Raji (cell line): Measurements from ENCODE around the gene DUS2.

ENCODE experiments used
- POLR2A ChIP-seq: IDR thresholded peaks from 2 replicates; pipeline ENCODE4 v1.6.1; 2011; ENCODE audit warnings: low read depth, low read length, control low read depth; ENCODE audit not compliant: insufficient read depth

Gene DUS2

DNA sequence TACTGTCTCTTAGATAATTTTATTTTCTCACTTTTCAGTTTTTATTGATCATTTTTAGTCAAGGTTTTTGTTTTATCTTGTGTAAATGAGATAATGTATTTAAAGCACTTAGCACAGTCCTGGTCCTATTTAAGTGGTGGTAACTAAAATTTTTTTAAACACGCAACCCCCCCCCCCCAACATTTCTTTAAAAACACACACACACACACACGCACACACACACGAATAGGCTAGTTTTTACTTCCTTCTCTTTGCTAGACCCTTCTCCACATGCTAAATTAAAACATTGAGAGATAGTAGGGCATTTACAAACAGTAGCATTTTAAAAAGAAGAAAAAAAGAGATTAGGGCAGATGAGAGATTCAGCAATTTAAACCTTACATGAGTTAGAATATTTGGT, 67.0 kb downstream of the DUS2 start:
- TF ChIP-seq POLR2A, result no peak

DNA sequence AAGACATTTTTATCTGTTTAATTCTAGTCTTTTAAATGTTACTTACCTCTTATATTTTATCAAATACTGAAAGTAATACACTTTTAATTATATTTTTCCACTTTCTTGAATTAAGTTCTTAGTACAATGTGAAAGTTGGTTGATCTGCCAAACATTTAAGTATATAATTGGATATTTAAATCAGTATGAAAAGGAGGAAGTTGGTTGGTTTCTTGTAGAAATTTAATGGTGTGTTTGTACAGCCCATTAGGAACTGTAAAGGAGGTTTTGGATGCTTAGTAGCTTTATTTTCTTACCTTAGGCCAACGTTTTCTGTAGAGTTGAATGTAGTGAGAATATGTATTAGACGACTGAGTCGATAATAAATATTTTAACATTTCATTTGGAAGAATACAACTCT, 67.4 kb downstream of the DUS2 start:
- TF ChIP-seq POLR2A, result no peak

GRCh38 chr16:68091380-68092261, 68.5 kb downstream of the DUS2 start:
- no peak for TF ChIP-seq POLR2A

GRCh38 chr16:68093816-68094613, 70.9 kb downstream of the DUS2 start:
- TF ChIP-seq POLR2A, result no peak

- no peak for TF ChIP-seq POLR2A
Observed at GRCh38 chr16:68094614-68094934, 71.5 kb downstream of the DUS2 start.

- TF ChIP-seq POLR2A, result no peak
Observed at GRCh38 chr16:68096491-68096890, 73.4 kb downstream of the DUS2 start.

GRCh38 chr16:68097088-68097487, 74.0 kb downstream of the DUS2 start:
- no peak for TF ChIP-seq POLR2A

GRCh38 chr16:68097895-68098294, 74.8 kb downstream of the DUS2 start:
- TF ChIP-seq POLR2A, result no peak

- TF ChIP-seq POLR2A, result no peak
Observed at GRCh38 chr16:68100488-68100887, 77.4 kb downstream of the DUS2 start.

- TF ChIP-seq POLR2A, result no peak
Observed at GRCh38 chr16:68105611-68106010, 82.5 kb downstream of the DUS2 start.

DNA sequence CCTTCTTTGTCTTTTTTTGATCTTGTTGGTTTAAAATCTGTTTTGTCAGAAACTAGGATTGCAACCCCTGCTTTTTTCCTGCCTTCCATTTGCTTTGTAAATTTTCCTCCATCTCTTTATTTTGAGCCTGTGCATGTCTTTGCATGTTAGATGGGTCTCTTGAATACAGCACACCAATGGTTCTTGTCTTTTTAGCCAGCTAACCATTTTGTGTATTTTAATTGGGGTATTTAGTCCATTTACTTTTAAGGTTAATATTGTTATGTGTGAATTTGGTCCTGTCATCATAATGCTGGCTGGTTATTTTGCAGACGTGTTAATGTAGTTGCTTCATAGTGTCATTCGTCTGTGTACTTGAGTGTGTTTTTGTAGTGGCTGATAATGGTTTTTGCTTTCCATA, 88.3 kb downstream of the DUS2 start:
- TF ChIP-seq POLR2A, result no peak

DNA sequence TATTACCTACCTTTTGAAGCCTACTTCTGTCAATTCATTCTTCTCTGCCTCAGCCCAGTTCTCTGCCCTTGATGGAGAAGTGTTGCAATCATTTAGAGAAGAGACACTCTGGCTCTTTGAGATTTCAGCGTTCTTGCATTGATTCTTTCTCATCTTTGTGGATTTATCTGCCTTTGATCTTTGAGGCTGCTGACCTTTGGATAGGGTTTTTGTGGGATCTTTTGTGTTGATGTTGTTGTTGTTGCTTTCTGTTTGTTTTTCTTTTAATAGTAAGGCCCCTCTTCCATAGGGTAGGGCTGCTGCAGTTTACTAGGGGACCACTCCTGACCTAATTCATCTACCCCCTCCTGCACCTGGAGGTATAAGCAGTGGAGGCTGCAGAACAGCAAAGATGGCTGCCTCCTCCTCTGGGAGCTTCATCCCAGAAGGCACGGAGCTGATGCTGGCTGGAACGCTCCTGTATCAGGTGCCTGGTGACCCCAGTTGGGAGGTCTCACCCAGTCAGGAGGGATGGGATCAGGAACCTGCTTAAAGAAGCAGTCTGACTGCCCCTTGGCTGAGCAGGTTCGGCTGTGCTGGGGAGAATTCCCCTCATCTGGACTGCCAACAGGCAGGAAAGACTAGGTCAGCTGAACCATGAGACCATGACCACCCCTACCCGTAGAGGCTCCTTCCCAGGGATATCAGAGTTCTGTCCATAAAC, 90.1 kb downstream of the DUS2 start:
- no peak for TF ChIP-seq POLR2A

DNA sequence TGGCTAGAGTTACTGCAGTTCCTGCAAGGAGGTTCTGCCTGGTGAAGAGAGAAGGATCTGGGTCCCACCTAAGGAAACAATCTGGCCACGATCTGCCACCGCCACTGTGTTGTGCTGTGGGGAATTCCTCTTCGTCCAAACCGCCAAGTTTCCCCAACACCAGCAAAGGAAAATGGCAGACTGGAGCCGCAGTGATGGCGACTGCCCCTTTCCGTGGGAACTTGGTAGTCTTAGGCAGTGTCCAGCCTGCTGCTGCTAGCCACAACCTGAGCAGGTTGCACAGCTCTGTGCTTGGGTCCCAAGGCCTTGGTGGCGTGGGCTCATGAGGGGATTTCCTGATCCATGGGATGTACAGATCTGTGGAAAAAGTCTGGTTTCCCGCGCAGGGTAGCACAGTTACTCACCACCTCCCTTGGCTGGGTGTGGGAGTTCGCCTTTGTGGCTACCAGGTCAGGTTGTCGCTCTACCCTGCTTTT, 90.7 kb downstream of the DUS2 start:
- TF ChIP-seq POLR2A, result no peak

DNA sequence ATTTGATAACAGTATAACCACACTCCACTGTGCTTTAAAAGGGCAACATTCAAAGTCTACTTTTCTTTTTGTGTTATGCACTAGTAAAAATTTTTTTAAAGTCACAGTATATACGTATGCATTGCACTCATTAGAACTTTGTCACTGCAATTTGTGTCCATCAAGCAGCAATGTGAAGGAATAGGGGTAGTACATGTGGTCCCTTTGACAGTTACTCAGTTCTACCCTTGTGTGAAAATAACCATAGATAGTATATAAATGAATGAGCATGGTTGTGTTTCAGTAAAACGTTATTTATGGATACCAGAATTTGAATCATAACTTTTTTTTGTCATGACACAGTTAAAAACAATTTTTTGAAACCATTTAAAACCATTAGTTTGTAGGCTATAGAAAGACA, 92.8 kb downstream of the DUS2 start:
- TF ChIP-seq POLR2A, result no peak

DNA sequence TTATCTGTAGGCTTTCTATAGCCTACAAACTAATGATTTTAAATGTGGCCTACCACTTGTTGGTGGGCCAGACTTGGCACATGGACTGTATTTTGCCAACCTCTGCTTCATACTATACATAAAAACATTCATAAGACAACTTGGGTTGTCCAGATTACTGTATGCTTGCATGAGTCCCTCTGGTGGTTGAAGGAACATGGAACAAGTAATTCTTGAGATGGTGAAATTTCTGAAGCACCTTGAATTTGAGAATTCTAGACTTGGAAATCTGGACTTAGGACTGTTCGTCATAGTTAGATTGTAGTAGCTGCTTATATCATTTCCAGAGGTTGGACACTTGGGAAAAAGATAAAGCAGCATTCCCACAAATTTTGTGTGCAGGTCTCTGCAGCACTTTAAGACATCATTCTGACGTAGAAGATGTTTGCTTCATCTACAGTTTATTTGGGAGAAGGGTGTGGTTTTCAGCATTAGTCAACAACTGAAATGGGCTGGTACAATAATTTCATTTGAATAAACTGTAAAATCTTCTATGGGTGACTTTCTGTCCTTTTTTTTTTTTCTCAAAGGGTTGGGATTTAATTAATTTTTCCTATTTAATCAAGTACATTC, 93.3 kb downstream of the DUS2 start:
- TF ChIP-seq POLR2A, result no peak
